Activated T-cell treated with anti-CD3 and anti-CD28 coated beads, Interleukin-2, amount 50 U/mL, for 4 hours (primary cell): ENCODE results near the gene LZTR1. TPM values are rescaled to one million over a fixed set of nuclear protein-coding genes. Genes with fewer than 3 reads are reported as not detected.
A peak's percentile ranks its signal among the peaks of the same experiment; 100 is the strongest.
"Not testable (repeated sequence)": the region's sequence is repeated elsewhere in the genome, so short reads cannot be mapped to it uniquely, and the experiment has no call there.

Experiments
- ATAC-seq, 2 donors: fragments of 200-7000 bp; cut with Tn5 transposase; one replicate each; pipeline ENCODE4 v1.10.0; 2021
- DNase-seq: peaks from one replicate; pipeline ENCODE4 v3.0.0-alpha.2; 2020
- H3K27me3 Mint-ChIP-seq: one replicate; pipeline ENCODE4 v1.8.0; 2021; ENCODE audit warnings: low read depth, mixed read lengths
- H3K36me3 Mint-ChIP-seq: one replicate; pipeline ENCODE4 v1.8.0; 2022; ENCODE audit warnings: mixed read lengths; ENCODE audit not compliant: insufficient read depth
- H3K4me1 Mint-ChIP-seq: one replicate; pipeline ENCODE4 v1.8.0; 2021; ENCODE audit warnings: low read depth, mixed read lengths
- H3K4me3 Mint-ChIP-seq: one replicate; pipeline ENCODE4 v1.8.0; 2021; ENCODE audit warnings: mild to moderate bottlenecking, moderate library complexity, mixed read lengths
- H3K9me3 Mint-ChIP-seq: one replicate; pipeline ENCODE4 v1.8.0; 2021; ENCODE audit warnings: mixed read lengths
- total RNA-seq, 3 donors: library from RNA; stranded (reverse); gene quantifications; one replicate each; pipeline ENCODE4 v1.2.1, GENCODE V29; 2021

Gene LZTR1
- 10 to 100 TPM; 82.4 to 96.6 (median 84.7) TPM for total RNA-seq

- Mint-ChIP-seq H3K27me3 (peaks cover 3% of the 10 kb centered on the region), H3K9me3 (peaks cover 3% of the 10 kb centered on the region), H3K36me3 (peaks cover 10% of the 10 kb centered on the region), H3K4me1 (peaks cover 38% of the 10 kb centered on the region), H3K4me3 (peak within 1 kb of the TSS; percentile 97)
- DNase-seq (peak; percentile 56), ATAC-seq (peak; percentile 88 to 90)
Observed at GRCh38 chr22:20981787-20982562, at the start of gene LZTR1. LZTR1 (plus strand) TSS chr22:20982297; CDS start chr22:20982372, 75 bp downstream.

GRCh38 chr22:20933910-20934309 lies 48.2 kb upstream of the LZTR1 start:
- ATAC-seq (no peak), DNase-seq (no peak)
- peaks cover 24% of the 10 kb centered on the region for H3K36me3 Mint-ChIP-seq
- H3K9me3 Mint-ChIP-seq: no peaks in the 10 kb centered on the region
- H3K4me3 Mint-ChIP-seq: no peak overlapping the region
- peaks cover 70% of the 10 kb centered on the region for H3K4me1 Mint-ChIP-seq
- no peaks in the 10 kb centered on the region for H3K27me3 Mint-ChIP-seq

GRCh38 chr22:20935049-20935448 lies 47.0 kb upstream of the LZTR1 start:
- H3K27me3 Mint-ChIP-seq, ATAC-seq, DNase-seq, H3K4me3 Mint-ChIP-seq, H3K9me3 Mint-ChIP-seq: not testable (repeated sequence)
- peaks cover 71% of the 10 kb centered on the region for H3K4me1 Mint-ChIP-seq
- peaks cover 23% of the 10 kb centered on the region for H3K36me3 Mint-ChIP-seq

- ATAC-seq, DNase-seq, H3K4me3 Mint-ChIP-seq, H3K27me3 Mint-ChIP-seq, H3K9me3 Mint-ChIP-seq: not testable (repeated sequence)
- Mint-ChIP-seq H3K36me3 (peaks cover 29% of the 10 kb centered on the region), H3K4me1 (peaks cover 76% of the 10 kb centered on the region)
Observed at GRCh38 chr22:20935780-20936539, 46.1 kb upstream of the LZTR1 start.

GRCh38 chr22:20937031-20937793 lies 44.9 kb upstream of the LZTR1 start:
- H3K27me3 Mint-ChIP-seq: no peaks in the 10 kb centered on the region
- ATAC-seq: peak in 1 of 2 donors; percentile 18
- DNase-seq: no peak
- H3K4me3 Mint-ChIP-seq: no peak overlapping the region
- H3K9me3 Mint-ChIP-seq: no peaks in the 10 kb centered on the region
- H3K4me1 Mint-ChIP-seq: peaks cover 78% of the 10 kb centered on the region
- H3K36me3 Mint-ChIP-seq: peaks cover 31% of the 10 kb centered on the region

- H3K27me3 Mint-ChIP-seq: no peaks in the 10 kb centered on the region
- ATAC-seq: no peak
- peaks cover 31% of the 10 kb centered on the region for H3K36me3 Mint-ChIP-seq
- H3K4me1 Mint-ChIP-seq: peaks cover 80% of the 10 kb centered on the region
- no peak for DNase-seq
- H3K9me3 Mint-ChIP-seq: no peaks in the 10 kb centered on the region
- no peak overlapping the region for H3K4me3 Mint-ChIP-seq
Observed at GRCh38 chr22:20937794-20938671, 44.1 kb upstream of the LZTR1 start.

GRCh38 chr22:20939457-20940185 lies 42.5 kb upstream of the LZTR1 start:
- H3K36me3 Mint-ChIP-seq: peaks cover 27% of the 10 kb centered on the region
- not testable (repeated sequence) for H3K27me3 Mint-ChIP-seq, H3K9me3 Mint-ChIP-seq, H3K4me3 Mint-ChIP-seq, ATAC-seq, DNase-seq
- peaks cover 79% of the 10 kb centered on the region for H3K4me1 Mint-ChIP-seq

- H3K27me3 Mint-ChIP-seq: no peaks in the 10 kb centered on the region
- H3K4me1 Mint-ChIP-seq: peaks cover 77% of the 10 kb centered on the region
- peaks cover 26% of the 10 kb centered on the region for H3K36me3 Mint-ChIP-seq
- H3K9me3 Mint-ChIP-seq: no peaks in the 10 kb centered on the region
- ATAC-seq (no peak), DNase-seq (no peak)
- no peak overlapping the region for H3K4me3 Mint-ChIP-seq
Observed at GRCh38 chr22:20940186-20940651, 41.9 kb upstream of the LZTR1 start.

GRCh38 chr22:20940904-20941385 lies 41.2 kb upstream of the LZTR1 start:
- ATAC-seq: no peak
- H3K36me3 Mint-ChIP-seq: peaks cover 27% of the 10 kb centered on the region
- no peak overlapping the region for H3K4me3 Mint-ChIP-seq

GRCh38 chr22:20942203-20942902 lies 39.7 kb upstream of the LZTR1 start:
- not testable (repeated sequence) for DNase-seq, ATAC-seq, H3K9me3 Mint-ChIP-seq, H3K4me3 Mint-ChIP-seq, H3K27me3 Mint-ChIP-seq
- Mint-ChIP-seq H3K36me3 (peaks cover 19% of the 10 kb centered on the region), H3K4me1 (peaks cover 76% of the 10 kb centered on the region)

More at GRCh38 chr22:20940904-20941385, 41.2 kb upstream of the LZTR1 start:
- peaks cover 80% of the 10 kb centered on the region for H3K4me1 Mint-ChIP-seq
- H3K9me3 Mint-ChIP-seq: no peaks in the 10 kb centered on the region
- no peaks in the 10 kb centered on the region for H3K27me3 Mint-ChIP-seq
- no peak for DNase-seq

GRCh38 chr22:20943104-20943933 lies 38.8 kb upstream of the LZTR1 start:
- peaks cover 16% of the 10 kb centered on the region for H3K36me3 Mint-ChIP-seq
- H3K27me3 Mint-ChIP-seq: no peaks in the 10 kb centered on the region
- ATAC-seq: no peak
- no peak overlapping the region for H3K4me3 Mint-ChIP-seq
- H3K4me1 Mint-ChIP-seq: peaks cover 73% of the 10 kb centered on the region
- H3K9me3 Mint-ChIP-seq: no peaks in the 10 kb centered on the region
- no peak for DNase-seq

- no peak for ATAC-seq
- DNase-seq: no peak
- Mint-ChIP-seq H3K9me3 (no peaks in the 10 kb centered on the region), H3K36me3 (peaks cover 16% of the 10 kb centered on the region), H3K4me3 (no peak overlapping the region), H3K27me3 (no peaks in the 10 kb centered on the region), H3K4me1 (peaks cover 72% of the 10 kb centered on the region)
Observed at GRCh38 chr22:20944042-20944441, 38.1 kb upstream of the LZTR1 start.
